HG03520 (cell line): ENCODE measurements around the gene ARL13B.

ENCODE experiments used
- ATAC-seq: cut with Tn5 transposase; IDR thresholded peaks from one replicate; pipeline ENCODE4 v1.9.1; 2021; ENCODE audit warnings: mild to moderate bottlenecking, moderate library complexity; ENCODE audit not compliant: unreplicated experiment

ARL13B gene

DNA sequence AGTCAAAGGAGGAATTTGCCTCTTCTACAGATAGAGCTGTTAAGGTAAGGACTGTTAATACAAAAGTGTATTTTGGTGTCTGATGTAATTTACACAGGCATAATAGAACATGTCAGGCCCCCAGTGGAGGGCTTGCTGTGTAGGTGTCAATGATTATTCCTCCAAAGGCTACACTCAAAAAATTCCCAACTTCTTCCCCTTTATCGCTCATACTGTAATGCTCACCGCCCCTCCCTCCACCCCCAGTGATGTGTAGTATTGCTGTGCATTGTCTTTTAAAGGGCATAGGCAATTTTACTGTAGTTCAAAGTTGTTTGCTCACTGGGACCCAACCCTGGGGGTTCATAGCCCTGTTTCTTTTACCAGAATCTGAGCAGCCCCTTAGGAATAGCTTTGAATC lies 115.2 kb downstream of the ARL13B start:
- ATAC-seq: no peak

DNA sequence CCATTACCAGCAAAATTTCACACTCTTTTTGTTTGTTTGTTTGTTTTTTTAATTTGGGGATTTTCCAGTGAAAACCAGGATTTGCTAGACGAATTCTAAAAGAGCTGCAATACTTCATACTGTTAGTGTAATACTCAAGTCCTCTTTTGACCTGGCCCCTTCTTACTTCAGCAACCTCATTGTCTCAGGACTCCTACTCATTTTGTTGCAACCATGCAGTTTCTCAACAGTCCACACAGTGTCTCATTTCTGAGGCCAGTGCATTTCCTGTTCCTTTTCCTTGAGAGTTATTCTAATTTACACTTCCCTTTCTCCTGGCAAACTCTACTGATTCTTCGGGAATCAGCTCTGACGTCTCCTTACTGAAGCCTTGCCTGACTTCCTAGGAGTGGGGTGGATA lies 118.5 kb downstream of the ARL13B start:
- no peak for ATAC-seq

DNA sequence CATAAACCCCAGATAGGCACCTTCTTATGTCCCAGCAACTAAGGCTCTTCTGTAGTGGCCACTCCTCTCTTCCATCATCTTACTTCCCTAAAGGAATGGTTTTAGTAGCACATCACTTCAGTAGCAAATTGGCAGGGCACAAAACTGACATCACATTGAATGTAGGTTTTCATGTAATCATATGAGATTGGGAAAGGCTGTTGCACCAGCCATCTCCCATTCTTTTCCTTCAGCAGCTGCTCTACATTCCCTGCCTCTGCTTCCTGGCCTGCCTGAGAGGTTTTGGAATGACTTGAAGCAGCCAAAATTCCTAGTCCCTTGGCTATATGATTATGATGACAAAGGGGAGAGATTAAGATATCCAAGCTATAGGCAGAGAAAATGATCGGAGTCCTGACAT lies 119.4 kb downstream of the ARL13B start:
- ATAC-seq: no peak

DNA sequence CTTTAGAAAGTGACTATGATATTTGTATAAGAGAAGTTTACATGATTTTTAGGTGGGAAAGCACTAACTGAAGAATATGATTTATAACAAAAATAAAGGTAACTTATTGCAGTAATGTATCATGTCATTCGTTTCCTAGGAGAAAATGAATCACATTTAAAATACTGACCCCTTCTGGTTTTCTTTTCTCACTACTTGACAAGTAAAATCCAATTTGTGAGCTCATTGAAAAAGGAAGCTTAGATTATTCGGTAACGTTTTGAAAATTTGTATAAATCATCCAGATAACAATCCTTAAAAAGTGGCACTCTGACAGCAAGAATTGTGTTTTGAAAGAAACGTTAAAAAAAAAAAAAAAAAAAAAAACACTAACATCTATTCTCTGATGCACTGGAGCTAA lies 121.9 kb downstream of the ARL13B start:
- no peak for ATAC-seq
